GM21360 (cell line): ENCODE results near the gene CD79A.
"Not testable (repeated sequence)": the region's sequence is repeated elsewhere in the genome, so short reads cannot be mapped to it uniquely, and the experiment has no call there.

ENCODE experiments used
- ATAC-seq: cut with Tn5 transposase; IDR thresholded peaks from one replicate; pipeline ENCODE4 v1.9.1; 2021; ENCODE audit warnings: mild to moderate bottlenecking, moderate library complexity; ENCODE audit not compliant: unreplicated experiment

CD79A gene

GRCh38 chr19:41862445-41862986 lies 14.6 kb upstream of the CD79A start:
- no peak for ATAC-seq

GRCh38 chr19:41863209-41863931 lies 13.7 kb upstream of the CD79A start:
- ATAC-seq = no peak

- ATAC-seq = no peak
These were observed 12.7 kb upstream of the CD79A start for GRCh38 chr19:41864374-41864773.

- no peak for ATAC-seq
These were observed 10.8 kb upstream of the CD79A start for GRCh38 chr19:41866284-41866683.

GRCh38 chr19:41868120-41868988 lies 8.7 kb upstream of the CD79A start:
- ATAC-seq = no peak

GRCh38 chr19:41868989-41869300 lies 8.1 kb upstream of the CD79A start:
- no peak for ATAC-seq

- ATAC-seq = no peak
These were observed 7.6 kb upstream of the CD79A start for GRCh38 chr19:41869374-41869955.

- ATAC-seq = no peak
These were observed 6.6 kb upstream of the CD79A start for GRCh38 chr19:41870401-41870873.

GRCh38 chr19:41871573-41872383 lies 5.3 kb upstream of the CD79A start:
- ATAC-seq = peak; percentile 32

- ATAC-seq = no peak
These were observed 4.7 kb upstream of the CD79A start for GRCh38 chr19:41872384-41872774.

- ATAC-seq = no peak
These were observed 4.1 kb upstream of the CD79A start for GRCh38 chr19:41872775-41873647.

GRCh38 chr19:41875973-41876372 lies 1.1 kb upstream of the CD79A start:
- not testable (repeated sequence) for ATAC-seq

GRCh38 chr19:41877916-41878905 lies 1.1 kb downstream of the CD79A start:
- no peak for ATAC-seq

- ATAC-seq = no peak
These were observed 2.0 kb downstream of the CD79A start for GRCh38 chr19:41879080-41879479.

GRCh38 chr19:41879670-41880328 lies 2.7 kb downstream of the CD79A start:
- no peak for ATAC-seq

GRCh38 chr19:41880329-41880708 lies 3.2 kb downstream of the CD79A start:
- ATAC-seq = no peak

- ATAC-seq = no peak
These were observed 5.7 kb downstream of the CD79A start, which contains the start of gene ARHGEF1 for GRCh38 chr19:41882568-41883462. Gene ARHGEF1, plus strand, starts transcription at chr19:41883184. Its CDS starts 4,899 bp downstream, at chr19:41888083.
